ENCODE measurements around the gene MOK. TPM values are rescaled to one million over a fixed set of nuclear protein-coding genes. Genes with fewer than 3 reads are reported as not detected.

The MOK gene
- total and polyA plus RNA-seq, 2 of the 4 experiments (the other 2 are of a cell fraction), result 16.8 to 48.5 TPM

- TF ChIP-seq ELK1 (IDR thresholded peaks at IDR 0.05; ENCODE audit: borderline replicate concordance, low read depth, low read length) (no peak), SMC3 (IDR thresholded peaks at IDR 0.05; ENCODE audit: low read depth, low read length) (no peak), USF2 (IDR thresholded peaks at IDR 0.05; ENCODE audit: low read depth, low read length) (no peak)
Observed at GRCh38 chr14:102208741-102209140, 96.2 kb downstream of the MOK start (continued).

- Histone ChIP-seq H3K27me3 (ENCODE audit: control insufficient read depth, insufficient read depth, low read length) (no peaks in the 10 kb centered on the region), H2BK5ac (ENCODE audit: low read depth, low read length, poor library complexity, severe bottlenecking) (no peak overlapping the region), H3K27ac (ENCODE audit: insufficient read depth, low read length) (no peak overlapping the region), H4K5ac (ENCODE audit: low read depth, low read length) (no peak overlapping the region), H3K9me3 (ENCODE audit: control insufficient read depth, insufficient read depth, low read length) (no peaks in the 10 kb centered on the region), H2AFZ (replicated peaks; ENCODE audit: low read length, poor library complexity) (no peak overlapping the region), H3K4me2 (ENCODE audit: low read depth, low read length) (no peak overlapping the region), H3K79me1 (ENCODE audit: low read depth in 1 of 2, low read length in 2 of 2) (peaks cover 26 to 73% of the 10 kb centered on the region in 2 experiments), H3K18ac (ENCODE audit: low read depth, low read length) (no peak overlapping the region), H2AK9ac (replicated peaks; ENCODE audit: low read depth, low read length, poor library complexity) (no peak overlapping the region), H2BK15ac (ENCODE audit: low read depth, low read length) (no peak overlapping the region), H4K91ac (ENCODE audit: insufficient read depth, low read depth, low read length) (no peak overlapping the region), H3K4me3 (ENCODE audit: insufficient read depth, low read depth, low read length) (no peak overlapping the region), H4K20me1 (ENCODE audit: insufficient read depth, low read length) (peaks cover 19% of the 10 kb centered on the region), H4K8ac (ENCODE audit: low read depth in 2 of 2, low read length in 2 of 2) (no peak overlapping the region), H3K23ac (ENCODE audit: low read depth, low read length) (no peak overlapping the region), H3K36me3 (ENCODE audit: control insufficient read depth, insufficient read depth, low read length) (peaks cover 31% of the 10 kb centered on the region), H3K4ac (ENCODE audit: low read depth, low read length) (no peak overlapping the region), H3K9me1 (ENCODE audit: insufficient read depth, low read length) (peaks cover 9% of the 10 kb centered on the region; the same call in 1 of the 2 replicates), H3K14ac (replicated peaks; ENCODE audit: low read depth, low read length) (no peak overlapping the region), H2AK5ac (ENCODE audit: low read depth, low read length) (no peak overlapping the region), H3K4me1 (ENCODE audit: control insufficient read depth, insufficient read depth, low read length) (peaks cover 3% of the 10 kb centered on the region; the same call in 1 of the 2 replicates), H3K56ac (ENCODE audit: extremely low read depth, insufficient read depth, low read length) (no peak overlapping the region), H3K9ac (ENCODE audit: low read depth, low read length) (no peak overlapping the region), H2BK120ac (ENCODE audit: low read depth, low read length) (no peak overlapping the region), H2BK20ac (ENCODE audit: low read depth, low read length) (no peak overlapping the region)
- ATAC-seq (ENCODE audit: low read depth) (no peak), DNase-seq (no peak)
- WGBS, 2 experiments (ENCODE audit: extremely low coverage in 2 of 2, insufficient read length in 1 of 2), result 100% methylated on average over 1 of the region's 13 CpGs; no CpG with 5 or more reads in 1 of the 2 experiments
- dilution Hi-C loops (cut with HindIII; ENCODE audit: low sequenced_read_pairs, unreplicated experiment), result no loop called here
- intact Hi-C loops (cut with micrococcal nuclease), result no loop called here
- POLR2A ChIA-PET (ENCODE audit: unreplicated experiment), result no interaction called here
- in situ Hi-C loops (cut with MboI; ENCODE audit: low sequenced_read_pairs), result no loop called here
- CTCF ChIA-PET, result no interaction called here
- BruUV-seq (replicated peaks), result no TSS peak
- TF ChIP-seq CTCF (conservative IDR thresholded peaks at IDR 0.05; ENCODE audit: low read depth, low read length), result no peak
- no peak for TF ChIP-seq RAD21 (IDR thresholded peaks at IDR 0.05; ENCODE audit: low read length)
- no peak for TF ChIP-seq MAZ (IDR thresholded peaks at IDR 0.05; ENCODE audit: borderline replicate concordance, low read depth, low read length)
- TF ChIP-seq MXI1 (IDR thresholded peaks at IDR 0.05; ENCODE audit: borderline replicate concordance, low read depth, low read length), result no peak
- no peak for TF ChIP-seq RFX5 (IDR thresholded peaks at IDR 0.05; ENCODE audit: low read depth, low read length)
- TF ChIP-seq FOS (IDR thresholded peaks at IDR 0.05; ENCODE audit: low read depth, low read length), result no peak
- TF ChIP-seq BHLHE40 (IDR thresholded peaks at IDR 0.05; ENCODE audit: low read depth, low read length), result no peak
- no peak for TF ChIP-seq CHD1 (IDR thresholded peaks at IDR 0.05; ENCODE audit: low read depth, low read length)
- no peak for TF ChIP-seq SMC3 (IDR thresholded peaks at IDR 0.05; ENCODE audit: low read depth, low read length)
- TF ChIP-seq NFE2L2 (IDR thresholded peaks at IDR 0.05; ENCODE audit: low read depth, low read length), result no peak
- TF ChIP-seq POLR2A (IDR thresholded peaks at IDR 0.05; ENCODE audit: low read depth, low read length), result no peak
Observed at GRCh38 chr14:102207831-102208365, 97.1 kb downstream of the MOK start.
